ENCODE measurements around the gene SENP7. TPM values are rescaled to one million over a fixed set of nuclear protein-coding genes. Genes with fewer than 3 reads are reported as not detected.
A peak's percentile ranks its signal among the peaks of the same experiment; 100 is the strongest.
"Not testable (repeated sequence)": the region's sequence is repeated elsewhere in the genome, so short reads cannot be mapped to it uniquely, and the experiment has no call there.

The SENP7 gene
- total RNA-seq, 2 experiments from 2014 or later: 15.8 to 18.4 TPM

GRCh38 chr3:101467310-101467663 lies 45.7 kb downstream of the SENP7 start:
- Mint-ChIP-seq H3K27ac (peak overlapping the region; percentile 84), H3K36me3 (peaks cover 13% of the 10 kb centered on the region), H3K4me1 (ENCODE audit: low read depth) (peaks cover 49% of the 10 kb centered on the region), H3K9me3 (peaks cover 21% of the 10 kb centered on the region), H3K4me3 (peak overlapping the region; percentile 74)
- ChIA-PET CTCF (interaction anchor here (1.0 to 1.7 kb wide), 3 partner anchors 12 to 397 kb away, joined by 3 read pairs; partner anchors contain the start of gene PCNP), POLR2A (interaction anchor here (0.6 to 2.3 kb wide), 2 partner anchors 51 to 62 kb away, joined by 3 to 5 read pairs; no protein-coding TSS in a partner anchor)
- DNase-seq, H3K27me3 Mint-ChIP-seq: not testable (repeated sequence)
- intact Hi-C loops (cut with micrococcal nuclease): loop anchor here (2.0 to 5.0 kb wide), 4 partner anchors 52 to 105 kb away; partner anchors contain the start of gene PCNP

- no peaks in the 10 kb centered on the region for H3K27me3 Mint-ChIP-seq
- peaks cover 13% of the 10 kb centered on the region for H3K36me3 Mint-ChIP-seq
- peak overlapping the region; percentile 84 for H3K27ac Mint-ChIP-seq
- intact Hi-C loops (cut with micrococcal nuclease): loop anchor here (2.0 to 5.0 kb wide), 4 partner anchors 52 to 106 kb away; partner anchors contain the start of gene PCNP
- H3K4me3 Mint-ChIP-seq: peak overlapping the region; percentile 74
- peaks cover 19% of the 10 kb centered on the region for H3K9me3 Mint-ChIP-seq
- POLR2A ChIA-PET: interaction anchor here (2.3 kb wide), 1 partner anchor 52 kb away, joined by 5 read pairs; no protein-coding TSS in a partner anchor
- CTCF ChIA-PET: interaction anchor here (1.0 to 1.7 kb wide), 3 partner anchors 12 to 397 kb away, joined by 3 read pairs; partner anchors contain the start of gene PCNP
- peaks cover 51% of the 10 kb centered on the region for H3K4me1 Mint-ChIP-seq (ENCODE audit: low read depth)
- DNase-seq: peak; percentile 86
Measured at GRCh38 chr3:101466465-101467309, 46.3 kb downstream of the SENP7 start.

- peaks cover 8% of the 10 kb centered on the region for H3K9me3 Mint-ChIP-seq
- H3K27ac Mint-ChIP-seq: no peak overlapping the region
- intact Hi-C loops (cut with micrococcal nuclease): no loop called here
- ChIA-PET CTCF (no interaction called here), POLR2A (no interaction called here)
- peaks cover 49% of the 10 kb centered on the region for H3K4me1 Mint-ChIP-seq (ENCODE audit: low read depth)
- peaks cover 14% of the 10 kb centered on the region for H3K36me3 Mint-ChIP-seq
- H3K4me3 Mint-ChIP-seq: no peak overlapping the region
- H3K27me3 Mint-ChIP-seq: no peaks in the 10 kb centered on the region
- DNase-seq: no peak
Measured at GRCh38 chr3:101464235-101464634, 48.8 kb downstream of the SENP7 start.

DNA sequence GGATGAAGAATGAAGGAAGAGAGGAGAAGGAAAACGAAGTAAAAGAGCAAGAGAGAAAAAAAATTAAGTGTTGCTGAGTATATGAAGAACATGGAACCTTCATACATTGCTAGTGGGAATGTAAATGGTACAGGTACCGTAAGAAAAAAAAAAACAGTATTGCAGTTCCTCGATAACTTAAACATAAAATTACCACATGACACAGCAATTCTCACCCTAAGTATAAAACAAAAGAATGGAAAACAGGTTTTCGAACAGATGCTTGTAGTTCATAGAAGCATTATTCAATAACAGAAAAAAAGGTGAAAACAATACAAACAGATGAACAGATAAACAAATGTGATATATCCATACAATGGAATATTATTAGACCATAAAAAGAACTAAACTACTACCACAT lies 51.6 kb downstream of the SENP7 start:
- POLR2A ChIA-PET: no interaction called here
- intact Hi-C loops (cut with micrococcal nuclease): no loop called here
- CTCF ChIA-PET: no interaction called here

DNA sequence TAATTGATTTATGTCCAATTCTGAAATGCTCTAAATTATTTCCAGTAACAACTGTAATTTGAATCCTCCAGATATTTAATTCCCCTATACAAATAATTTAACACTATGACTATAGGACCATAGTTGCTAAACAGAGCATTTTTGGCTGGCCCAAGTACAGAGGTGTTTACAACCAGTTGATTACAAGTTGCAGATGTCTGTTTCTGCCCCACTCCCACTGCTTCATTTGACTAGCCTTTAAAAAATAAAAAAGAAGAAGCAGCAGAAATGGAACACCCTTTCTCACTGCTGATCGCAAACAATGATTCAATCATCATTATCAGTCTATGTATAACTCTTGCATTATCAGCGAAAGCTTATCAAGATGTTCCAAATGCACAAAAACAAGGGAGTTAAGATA lies 54.6 kb downstream of the SENP7 start:
- intact Hi-C loops (cut with micrococcal nuclease): loop anchor here (5.0 kb wide), 1 partner anchor 34 kb away; no protein-coding TSS in a partner anchor
- no peaks in the 10 kb centered on the region for H3K27me3 Mint-ChIP-seq
- H3K4me3 Mint-ChIP-seq: no peak overlapping the region
- no peak for DNase-seq
- ChIA-PET POLR2A (no interaction called here), CTCF (no interaction called here)
- H3K4me1 Mint-ChIP-seq (ENCODE audit: low read depth): peaks cover 22% of the 10 kb centered on the region
- H3K9me3 Mint-ChIP-seq: no peaks in the 10 kb centered on the region
- H3K27ac Mint-ChIP-seq: no peak overlapping the region
- peaks cover 12% of the 10 kb centered on the region for H3K36me3 Mint-ChIP-seq

More for the DNA sequence above, 51.6 kb downstream of the SENP7 start:
- H3K27me3 Mint-ChIP-seq: no peaks in the 10 kb centered on the region
- peaks cover 27% of the 10 kb centered on the region for H3K4me1 Mint-ChIP-seq (ENCODE audit: low read depth)
- no peak for DNase-seq
- no peak overlapping the region for H3K4me3 Mint-ChIP-seq
- no peaks in the 10 kb centered on the region for H3K9me3 Mint-ChIP-seq
- H3K36me3 Mint-ChIP-seq: peaks cover 9% of the 10 kb centered on the region
- H3K27ac Mint-ChIP-seq: no peak overlapping the region

GRCh38 chr3:101454629-101455028 lies 58.4 kb downstream of the SENP7 start:
- Mint-ChIP-seq H3K9me3 (no peaks in the 10 kb centered on the region), H3K36me3 (peaks cover 3% of the 10 kb centered on the region)
- POLR2A ChIA-PET: no interaction called here

DNA sequence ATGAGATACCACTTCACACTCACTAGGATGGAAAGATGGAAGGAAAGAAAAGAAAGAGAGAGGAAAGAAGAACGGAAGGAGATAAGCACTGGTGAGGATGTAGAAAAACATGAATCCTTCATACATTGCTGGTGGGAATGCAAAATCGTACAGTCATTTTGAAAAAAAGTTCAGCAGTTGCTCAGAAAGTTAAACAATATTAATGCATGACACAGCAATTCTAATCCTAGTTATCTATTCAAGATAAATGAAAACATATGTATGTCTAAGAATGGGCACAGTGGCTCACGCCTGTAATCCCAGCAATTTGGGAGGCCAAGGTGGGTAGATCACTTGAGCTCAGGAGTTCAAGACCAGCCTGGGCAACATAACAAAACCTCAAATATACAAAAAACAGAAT lies 59.1 kb downstream of the SENP7 start:
- DNase-seq: no peak
- Mint-ChIP-seq H3K4me1 (ENCODE audit: low read depth) (peaks cover 17% of the 10 kb centered on the region), H3K27me3 (no peaks in the 10 kb centered on the region), H3K4me3 (no peak overlapping the region), H3K36me3 (peaks cover 6% of the 10 kb centered on the region), H3K9me3 (peaks cover under 1% of the 10 kb centered on the region), H3K27ac (no peak overlapping the region)
- intact Hi-C loops (cut with micrococcal nuclease): no loop called here
- ChIA-PET CTCF (no interaction called here), POLR2A (no interaction called here)

More at GRCh38 chr3:101454629-101455028, 58.4 kb downstream of the SENP7 start:
- CTCF ChIA-PET: interaction anchor here (1.4 kb wide), 1 partner anchor 12 kb away, joined by 3 read pairs; no protein-coding TSS in a partner anchor
- H3K4me3 Mint-ChIP-seq: no peak overlapping the region
- H3K27me3 Mint-ChIP-seq: no peaks in the 10 kb centered on the region
- DNase-seq: no peak
- peaks cover 21% of the 10 kb centered on the region for H3K4me1 Mint-ChIP-seq (ENCODE audit: low read depth)
- intact Hi-C loops (cut with micrococcal nuclease): loop anchor here (5.0 kb wide), 1 partner anchor 38 kb away; no protein-coding TSS in a partner anchor
- no peak overlapping the region for H3K27ac Mint-ChIP-seq

DNA sequence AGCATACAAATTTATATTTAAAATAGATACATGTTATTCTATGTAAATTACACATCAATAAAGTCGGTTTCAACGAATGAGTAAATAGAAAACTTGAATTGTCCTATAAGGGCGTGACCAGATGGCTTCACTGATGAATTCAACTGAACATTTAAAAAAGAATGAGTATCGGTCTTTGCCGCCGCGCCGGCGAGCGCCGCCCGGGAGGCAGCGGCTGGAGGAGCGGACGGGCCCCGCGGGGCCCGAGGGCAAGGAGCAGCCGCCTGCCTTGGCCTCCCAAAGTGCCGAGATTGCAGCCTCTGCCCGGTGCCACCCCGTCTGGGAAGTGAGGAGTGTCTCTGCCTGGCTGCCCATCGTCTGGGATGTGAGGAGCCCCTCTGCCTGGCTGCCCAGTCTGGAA lies 74.4 kb downstream of the SENP7 start:
- H3K27ac Mint-ChIP-seq; DNase-seq; CTCF ChIA-PET; H3K4me3 Mint-ChIP-seq; H3K27me3 Mint-ChIP-seq; intact Hi-C loops (cut with micrococcal nuclease); POLR2A ChIA-PET: not testable (repeated sequence)
- Mint-ChIP-seq H3K4me1 (ENCODE audit: low read depth) (peaks cover 18% of the 10 kb centered on the region), H3K36me3 (peaks cover 33% of the 10 kb centered on the region), H3K9me3 (peaks cover 13% of the 10 kb centered on the region)

GRCh38 chr3:101433652-101434051 lies 79.4 kb downstream of the SENP7 start:
- Mint-ChIP-seq H3K4me1 (ENCODE audit: low read depth) (peaks cover 8% of the 10 kb centered on the region), H3K4me3 (no peak overlapping the region), H3K9me3 (peaks cover 23% of the 10 kb centered on the region), H3K27me3 (no peaks in the 10 kb centered on the region), H3K27ac (no peak overlapping the region), H3K36me3 (peaks cover 21% of the 10 kb centered on the region)
- DNase-seq: no peak
- ChIA-PET CTCF (no interaction called here), POLR2A (no interaction called here)
- intact Hi-C loops (cut with micrococcal nuclease): no loop called here

- peak; percentile 34 for DNase-seq
- Mint-ChIP-seq H3K27ac (no peak overlapping the region), H3K36me3 (peaks cover 22% of the 10 kb centered on the region), H3K4me3 (no peak overlapping the region), H3K27me3 (no peaks in the 10 kb centered on the region), H3K9me3 (peaks cover 37% of the 10 kb centered on the region), H3K4me1 (ENCODE audit: low read depth) (peaks cover 44% of the 10 kb centered on the region)
- POLR2A ChIA-PET: no interaction called here
- intact Hi-C loops (cut with micrococcal nuclease): no loop called here
- CTCF ChIA-PET: no interaction called here
Measured at GRCh38 chr3:101423984-101424888, 88.8 kb downstream of the SENP7 start.

- Mint-ChIP-seq H3K4me1 (ENCODE audit: low read depth) (peaks cover 43% of the 10 kb centered on the region), H3K36me3 (peaks cover 11% of the 10 kb centered on the region), H3K9me3 (peaks cover 3% of the 10 kb centered on the region), H3K27me3 (no peaks in the 10 kb centered on the region), H3K27ac (no peak overlapping the region), H3K4me3 (no peak overlapping the region)
- DNase-seq: no peak
- ChIA-PET CTCF (no interaction called here), POLR2A (no interaction called here)
- intact Hi-C loops (cut with micrococcal nuclease): no loop called here
Measured at GRCh38 chr3:101418851-101419250, 94.2 kb downstream of the SENP7 start.

GRCh38 chr3:101414121-101414520 lies 98.9 kb downstream of the SENP7 start:
- H3K4me3 Mint-ChIP-seq: no peak overlapping the region
- POLR2A ChIA-PET: no interaction called here

More at GRCh38 chr3:101414121-101414520, 98.9 kb downstream of the SENP7 start:
- H3K36me3 Mint-ChIP-seq: peaks cover 21% of the 10 kb centered on the region
- H3K9me3 Mint-ChIP-seq: peaks cover 9% of the 10 kb centered on the region
- no peaks in the 10 kb centered on the region for H3K27me3 Mint-ChIP-seq
- DNase-seq: no peak
- H3K4me1 Mint-ChIP-seq (ENCODE audit: low read depth): peaks cover 33% of the 10 kb centered on the region
- peak overlapping the region; percentile 43 for H3K27ac Mint-ChIP-seq
- CTCF ChIA-PET: no interaction called here
- intact Hi-C loops (cut with micrococcal nuclease): no loop called here
